Stimulated activated CD4-positive, alpha-beta T cell treated with anti-CD3 and anti-CD28 coated beads, TNF-alpha, amount 100 ng/mL, for 24 hours (primary cell): Measurements from ENCODE around the gene DOCK2.
A peak's percentile ranks its signal among the peaks of the same experiment; 100 is the strongest.
"Not testable (repeated sequence)": the region's sequence is repeated elsewhere in the genome, so short reads cannot be mapped to it uniquely, and the experiment has no call there.

Experiments used
- DNase-seq, 3 experiments: peaks; one replicate each; pipeline ENCODE4 v3.0.0-alpha.2; 2020; ENCODE audit warnings: low read depth in 3 of 3

Gene DOCK2

GRCh38 chr5:169637549-169638121, 560 bp downstream of the DOCK2 start:
- DNase-seq, result peak; percentile 51 to 76 (median 52)

GRCh38 chr5:169641253-169641652, 4.2 kb downstream of the DOCK2 start:
- DNase-seq, result no peak

GRCh38 chr5:169646856-169647255, 9.8 kb downstream of the DOCK2 start:
- no peak for DNase-seq

GRCh38 chr5:169647566-169647965, 10.5 kb downstream of the DOCK2 start:
- no peak for DNase-seq

GRCh38 chr5:169648725-169649310, 11.7 kb downstream of the DOCK2 start:
- no peak for DNase-seq

GRCh38 chr5:169649486-169649885, 12.4 kb downstream of the DOCK2 start:
- no peak for DNase-seq

- DNase-seq, result no peak
Measured at GRCh38 chr5:169650701-169651331, 13.7 kb downstream of the DOCK2 start.

GRCh38 chr5:169651526-169651925, 14.5 kb downstream of the DOCK2 start:
- no peak for DNase-seq

GRCh38 chr5:169652057-169652456, 15.0 kb downstream of the DOCK2 start:
- no peak for DNase-seq

- DNase-seq, result no peak
Measured at GRCh38 chr5:169653091-169653490, 16.0 kb downstream of the DOCK2 start.

GRCh38 chr5:169655353-169655752, 18.3 kb downstream of the DOCK2 start:
- DNase-seq, result no peak

GRCh38 chr5:169656125-169656901, 19.2 kb downstream of the DOCK2 start:
- no peak for DNase-seq

- DNase-seq, result no peak
Measured at GRCh38 chr5:169657127-169657526, 20.1 kb downstream of the DOCK2 start.

- not testable (repeated sequence) for DNase-seq
Measured at GRCh38 chr5:169662451-169662850, 25.4 kb downstream of the DOCK2 start.

GRCh38 chr5:169663537-169663936, 26.5 kb downstream of the DOCK2 start:
- DNase-seq, result no peak

- DNase-seq, result no peak
Measured at GRCh38 chr5:169666365-169666764, 29.3 kb downstream of the DOCK2 start.

GRCh38 chr5:169667896-169668674, 31.0 kb downstream of the DOCK2 start:
- DNase-seq, result no peak

- no peak for DNase-seq
Measured at GRCh38 chr5:169668732-169669131, 31.7 kb downstream of the DOCK2 start.

- DNase-seq, result no peak
Measured at GRCh38 chr5:169670769-169671525, 33.9 kb downstream of the DOCK2 start.

GRCh38 chr5:169682026-169682425, 45.0 kb downstream of the DOCK2 start:
- no peak for DNase-seq

- no peak for DNase-seq
Measured at GRCh38 chr5:169686137-169686536, 49.1 kb downstream of the DOCK2 start.
